H1 (cell line): ENCODE results near the gene ZDHHC8. TPM values are rescaled to one million over a fixed set of nuclear protein-coding genes. Genes with fewer than 3 reads are reported as not detected.
A peak's percentile ranks its signal among the peaks of the same experiment; 100 is the strongest.
"Not testable (repeated sequence)": the region's sequence is repeated elsewhere in the genome, so short reads cannot be mapped to it uniquely, and the experiment has no call there.

Experiments
- CTCF ChIA-PET: fragments of 300-600 bp; sonication (Branson Sonifier 250); formaldehyde crosslinking; loops from one replicate; lab custom pipeline; 2021; ENCODE audit not compliant: partially characterized antibody; lab: Charles Lee
- POLR2A ChIA-PET: fragments of 300-600 bp; sonication (Branson Sonifier 250); formaldehyde crosslinking; loops from one replicate; lab custom pipeline; 2021; ENCODE audit warnings: inconsistent platforms; ENCODE audit not compliant: partially characterized antibody; lab: Charles Lee
- DNase-seq, 2 experiments: peaks; one replicate each; pipeline versions ENCODE4 v3.0.0 to v3.0.0-alpha.2; 2010 to 2022; ENCODE audit warnings: low spot score in 2 of 2, low read depth in 1 of 2, mixed read lengths in 1 of 2
- FAIRE-seq: peaks from 2 replicates; lab custom pipeline; 2011; peaks lifted over from hg19 to GRCh38; lab: Jason Lieb, UNC
- H2AFZ ChIP-seq: 2 replicates; pipeline ENCODE4 v1.8.1; 2012; ENCODE audit warnings: low read length, inconsistent platforms
- H2AK5ac ChIP-seq: 2 replicates; pipeline ENCODE4 v1.6.1; 2013; ENCODE audit warnings: low read depth, low read length
- H2BK120ac ChIP-seq: replicated peaks from 2 replicates; pipeline ENCODE3; 2013; ENCODE audit warnings: low read depth, low read length, inconsistent platforms
- H2BK12ac ChIP-seq: 2 replicates; pipeline ENCODE4 v1.6.1; 2013; ENCODE audit warnings: low read depth, low read length
- H2BK15ac ChIP-seq: 2 replicates; pipeline ENCODE4 v1.6.1; 2013; ENCODE audit warnings: low read length
- H2BK20ac ChIP-seq: 2 replicates; pipeline ENCODE4 v1.6.1; 2013; ENCODE audit warnings: low read length
- H2BK5ac ChIP-seq: 2 replicates; pipeline ENCODE4 v1.6.1; 2013; ENCODE audit warnings: low read depth, low read length
- H3K14ac ChIP-seq: 2 replicates; pipeline ENCODE4 v1.6.1; 2013; ENCODE audit warnings: inconsistent platforms; ENCODE audit not compliant: insufficient read length
- H3K18ac ChIP-seq: 2 replicates; pipeline ENCODE4 v1.6.1; 2013; ENCODE audit warnings: low read length; ENCODE audit errors: extremely low read depth
- H3K23ac ChIP-seq: 2 replicates; pipeline ENCODE4 v1.6.1; 2013; ENCODE audit warnings: inconsistent platforms; ENCODE audit not compliant: insufficient read length
- H3K23me2 ChIP-seq: 2 replicates; pipeline ENCODE4 v1.6.1; 2013; ENCODE audit warnings: low read depth, low read length
- H3K27ac ChIP-seq: 2 replicates; pipeline ENCODE4 v1.6.1; 2011; ENCODE audit warnings: low read depth, low read length, inconsistent platforms
- H3K27me3 ChIP-seq, 4 experiments: replicated peaks in 1 of 4; 1 replicate in 1 of 4; 2 replicates in 3 of 4; pipeline versions ENCODE4 v1.6.1 to v1.8.1; 2011 to 2013; ENCODE audit warnings: low read length in 3 of 4, mild to moderate bottlenecking in 3 of 4, inconsistent platforms in 2 of 4, mixed read lengths in 2 of 4, moderate library complexity in 1 of 4; ENCODE audit not compliant: control insufficient read depth in 3 of 4, insufficient read depth in 3 of 4; ENCODE audit errors: extremely low read depth in 1 of 4
- H3K36me3 ChIP-seq, 4 experiments: 2 replicates each; pipeline versions ENCODE4 v1.6.1 to v1.8.1; 2011 to 2013; ENCODE audit warnings: mild to moderate bottlenecking in 4 of 4, low read length in 3 of 4, moderate library complexity in 2 of 4, control low read depth in 1 of 4, inconsistent platforms in 1 of 4; ENCODE audit not compliant: insufficient read depth in 4 of 4, control insufficient read depth in 2 of 4
- H3K4ac ChIP-seq: replicated peaks from 2 replicates; pipeline ENCODE3; 2013; ENCODE audit warnings: low read length, low read depth, mixed read lengths, inconsistent platforms; ENCODE audit not compliant: insufficient read length
- H3K4me1 ChIP-seq, 4 experiments: replicated peaks in 1 of 4; 1 replicate in 1 of 4; 2 replicates in 3 of 4; pipeline versions ENCODE4 v1.6.1 to v1.8.1; 2011 to 2013; ENCODE audit warnings: low read length in 3 of 4, inconsistent platforms in 2 of 4, mixed read lengths in 1 of 4; ENCODE audit not compliant: insufficient read depth in 4 of 4, control insufficient read depth in 3 of 4
- H3K4me2 ChIP-seq, 2 experiments: 2 replicates each; pipeline versions ENCODE4 v1.6.1 to v1.8.1; 2011 to 2013; ENCODE audit warnings: low read depth in 2 of 2, low read length in 2 of 2, control low read depth in 1 of 2, inconsistent platforms in 1 of 2, mild to moderate bottlenecking in 1 of 2; ENCODE audit not compliant: insufficient read depth in 1 of 2
- H3K4me3 ChIP-seq, 4 experiments: fragments of 200-600, 300-600 bp in 1 of 4; sonication (generic), shearing (Covaris generic), sonication (Bioruptor Twin) in 1 of 4; 2 replicates each; pipeline versions ENCODE4 v1.5.1 to v1.8.1; 2011 to 2016; ENCODE audit warnings: low read length in 4 of 4, low read depth in 3 of 4, control low read depth in 2 of 4, inconsistent platforms in 2 of 4, mild to moderate bottlenecking in 2 of 4, mixed read lengths in 1 of 4, moderate library complexity in 1 of 4; ENCODE audit not compliant: insufficient read depth in 2 of 4; ENCODE audit errors: extremely low read depth in 1 of 4
- H3K56ac ChIP-seq: replicated peaks from 2 replicates; pipeline ENCODE3; 2013; ENCODE audit warnings: low read depth, mild to moderate bottlenecking, mixed read lengths, low read length, inconsistent platforms; ENCODE audit not compliant: insufficient read length
- H3K79me1 ChIP-seq: 2 replicates; pipeline ENCODE4 v1.6.1; 2013; ENCODE audit warnings: low read depth, low read length, control low read depth
- H3K79me2 ChIP-seq, 2 experiments: 2 replicates each; pipeline versions ENCODE4 v1.6.1 to v1.8.1; 2012 to 2013; ENCODE audit warnings: low read length in 2 of 2, mild to moderate bottlenecking in 2 of 2, inconsistent platforms in 1 of 2; ENCODE audit not compliant: insufficient read depth in 2 of 2, control insufficient read depth in 1 of 2
- H3K9ac ChIP-seq, 4 experiments: replicated peaks in 1 of 4; 1 replicate in 1 of 4; 2 replicates in 3 of 4; pipeline versions ENCODE4 v1.6.1 to v1.8.1; 2011 to 2013; ENCODE audit warnings: low read depth in 3 of 4, low read length in 3 of 4, control low read depth in 2 of 4, mild to moderate bottlenecking in 2 of 4, moderate library complexity in 2 of 4, inconsistent platforms in 1 of 4; ENCODE audit errors: extremely low read depth in 1 of 4
- H3K9me3 ChIP-seq, 2 experiments: 2 replicates each; pipeline versions ENCODE4 v1.6.1 to v1.8.1; 2012 to 2013; ENCODE audit warnings: mild to moderate bottlenecking in 2 of 2, moderate library complexity in 2 of 2, control low read depth in 1 of 2, inconsistent platforms in 1 of 2, low read depth in 1 of 2, low read length in 1 of 2, mixed read lengths in 1 of 2; ENCODE audit not compliant: insufficient read depth in 2 of 2
- H4K20me1 ChIP-seq, 2 experiments: replicated peaks in 1 of 2; 2 replicates each; pipeline versions ENCODE3 to v1.8.1; 2011 to 2013; ENCODE audit warnings: inconsistent platforms in 2 of 2, low read length in 2 of 2, mild to moderate bottlenecking in 1 of 2; ENCODE audit not compliant: insufficient read depth in 2 of 2, control insufficient read depth in 1 of 2
- H4K5ac ChIP-seq: 2 replicates; pipeline ENCODE4 v1.6.1; 2013; ENCODE audit warnings: low read length, low read depth, mixed read lengths, inconsistent platforms; ENCODE audit not compliant: insufficient read length
- H4K8ac ChIP-seq: 2 replicates; pipeline ENCODE4 v1.8.0; 2013; ENCODE audit warnings: mild to moderate bottlenecking, moderate library complexity, low read length, inconsistent platforms; ENCODE audit not compliant: insufficient read depth; ENCODE audit errors: extremely low read depth
- H4K91ac ChIP-seq: replicated peaks from 2 replicates; pipeline ENCODE3; 2013; ENCODE audit warnings: low read length, mixed read lengths, inconsistent platforms; ENCODE audit not compliant: insufficient read length
- WGBS, 2 experiments: shearing (Covaris generic) in 1 of 2; methylation state at CpG; one replicate each; pipeline versions ENCODE4 v1.1.6 to v1.1.7; 2013 to 2015; ENCODE audit warnings: low lambda C conversion rate in 2 of 2, mixed read lengths in 2 of 2, inconsistent platforms in 1 of 2, low coverage in 1 of 2, missing lambda C conversion rate in 1 of 2; ENCODE audit not compliant: insufficient replicate concordance in 2 of 2, insufficient coverage in 1 of 2, insufficient read length in 1 of 2; ENCODE audit errors: extremely low coverage in 1 of 2, missing lambda C conversion rate in 1 of 2; 5-methylcytosine and 5-hydroxymethylcytosine counted together
- polyA plus RNA-seq, 7 experiments: library from polyadenylated mRNA; depleted of rRNA in 3 of 7; stranded (reverse) in 5 of 7; unstranded in 2 of 7; fragments of >200 nt in 5 of 7; fragments of 200-250 nt in 2 of 7; gene quantifications; 1 replicate in 5 of 7; 2 replicates in 1 of 7; 4 replicates in 1 of 7; pipeline versions ENCODE4 v1.2.1 to v1.2.3, GENCODE V29; 2011 to 2013; ENCODE audit warnings: missing spikeins in 2 of 7, mixed read lengths in 2 of 7
- total RNA-seq: library from RNA; stranded (reverse); fragmentation: NEBNext Ultra II Directional; extraction: Animal tissue kit (Norgen Biotek cat#: 25700); gene quantifications from 2 replicates; pipeline ENCODE4 v1.2.1, GENCODE V29; 2021

ZDHHC8 gene
- total and polyA plus RNA-seq, 2 of the 8 experiments (the other 6 are each of a cell fraction or from before 2014, with no cell fraction given) = 18.6 to 65.6 TPM

- H3K14ac ChIP-seq, H3K23ac ChIP-seq, H3K27me3 ChIP-seq, H2BK12ac ChIP-seq, H2AFZ ChIP-seq, H2BK5ac ChIP-seq, H3K79me1 ChIP-seq, DNase-seq, H3K4me1 ChIP-seq, H4K20me1 ChIP-seq, H3K9me3 ChIP-seq, H4K8ac ChIP-seq, H3K4ac ChIP-seq, H3K79me2 ChIP-seq, H3K9ac ChIP-seq, H4K91ac ChIP-seq, H3K56ac ChIP-seq, H3K18ac ChIP-seq, H3K36me3 ChIP-seq, H3K4me3 ChIP-seq, POLR2A ChIA-PET, H2BK120ac ChIP-seq, FAIRE-seq, H4K5ac ChIP-seq, H2BK20ac ChIP-seq, H3K27ac ChIP-seq, H2AK5ac ChIP-seq: not testable (repeated sequence)
- H3K4me2 ChIP-seq = peak overlapping the region in 1 of 2 experiments; percentile 33; a peak in 1 of 4 replicates
- H2BK15ac ChIP-seq = peak overlapping the region; percentile 61; the same call in 1 of the 2 replicates
- peaks cover 15% of the 10 kb centered on the region; the same call in 1 of the 2 replicates for H3K23me2 ChIP-seq
- 85% methylated on average over 6 of the region's 14 CpGs; no CpG with 5 or more reads in 1 of the 2 experiments for WGBS, 2 experiments
- CTCF ChIA-PET = interaction anchor here (0.5 to 2.8 kb wide), 19 partner anchors 12 to 561 kb away, joined by 3 to 17 read pairs (median 4); no protein-coding TSS in a partner anchor
These were observed 27.9 kb downstream of the ZDHHC8 start for GRCh38 chr22:20159531-20159930.
